HG02943 (cell line): Measurements from ENCODE around the gene WDR45B.

Experiments
- ATAC-seq: cut with Tn5 transposase; IDR thresholded peaks from one replicate; pipeline ENCODE4 v1.9.1; 2021; ENCODE audit warnings: mild to moderate bottlenecking, low read depth, moderate library complexity; ENCODE audit not compliant: unreplicated experiment

WDR45B gene

GRCh38 chr17:82648165-82648668 lies at the start of gene WDR45B:
Gene WDR45B, minus strand, starts transcription at chr17:82648444. Its CDS starts 104 bp downstream, at chr17:82648340.
- ATAC-seq: peak; percentile 70

- ATAC-seq: no peak
Measured at GRCh38 chr17:82697808-82698064, 49.5 kb upstream of the WDR45B start.

GRCh38 chr17:82696916-82697807 lies 48.9 kb upstream of the WDR45B start:
- ATAC-seq: no peak

GRCh38 chr17:82696259-82696658 lies 48.0 kb upstream of the WDR45B start:
- no peak for ATAC-seq

GRCh38 chr17:82694647-82695046 lies 46.4 kb upstream of the WDR45B start:
- no peak for ATAC-seq

- ATAC-seq: no peak
Measured at GRCh38 chr17:82693168-82693867, 45.1 kb upstream of the WDR45B start.

- no peak for ATAC-seq
Measured at GRCh38 chr17:82692268-82692667, 44.0 kb upstream of the WDR45B start.

GRCh38 chr17:82691714-82692113 lies 43.5 kb upstream of the WDR45B start:
- no peak for ATAC-seq

GRCh38 chr17:82690786-82691489 lies 42.7 kb upstream of the WDR45B start:
- ATAC-seq: no peak

- ATAC-seq: no peak
Measured at GRCh38 chr17:82689077-82689476, 40.8 kb upstream of the WDR45B start.

GRCh38 chr17:82687871-82688270 lies 39.6 kb upstream of the WDR45B start:
- ATAC-seq: no peak

- no peak for ATAC-seq
Measured at GRCh38 chr17:82687375-82687861, 39.2 kb upstream of the WDR45B start.

GRCh38 chr17:82686366-82687324 lies 38.4 kb upstream of the WDR45B start:
- no peak for ATAC-seq

GRCh38 chr17:82685291-82685690 lies 37.0 kb upstream of the WDR45B start:
- ATAC-seq: no peak

- no peak for ATAC-seq
Measured at GRCh38 chr17:82684228-82684841, 36.1 kb upstream of the WDR45B start.

- ATAC-seq: no peak
Measured at GRCh38 chr17:82683534-82683933, 35.3 kb upstream of the WDR45B start.

GRCh38 chr17:82681547-82681946 lies 33.3 kb upstream of the WDR45B start:
- ATAC-seq: no peak

GRCh38 chr17:82679586-82680465 lies 31.6 kb upstream of the WDR45B start:
- no peak for ATAC-seq
